HEK293T (cell line): Measurements from ENCODE around the gene CLTRN.
A peak's percentile ranks its signal among the peaks of the same experiment; 100 is the strongest.

Experiments
- CTCF ChIA-PET: fragments of 350-600 bp; formaldehyde crosslinking; extraction: SDS; loops from one replicate; lab custom pipeline; 2021; ENCODE audit warnings: antibody characterized with exemption, inconsistent platforms; lab: Yijun Ruan, JAX
- POLR2A ChIA-PET: fragments of 350-600 bp; formaldehyde crosslinking; extraction: SDS; loops from one replicate; lab custom pipeline; 2020; ENCODE audit warnings: antibody characterized with exemption, inconsistent platforms; lab: Yijun Ruan, JAX
- DNase-seq: peaks from one replicate; pipeline ENCODE4 v3.0.0; 2012; ENCODE audit warnings: mixed read lengths; ENCODE audit errors: extremely low spot score
- ARNT ChIP-seq: fragments of 450-650 bp; IDR thresholded peaks from 2 replicates; pipeline ENCODE4 v1.6.1; 2017; ENCODE audit warnings: mild to moderate bottlenecking
- BHLHE40 ChIP-seq: fragments of 450-650 bp; IDR thresholded peaks from 2 replicates; pipeline ENCODE4 v1.6.1; 2016; ENCODE audit warnings: mild to moderate bottlenecking, moderate library complexity, borderline replicate concordance
- CTBP1 ChIP-seq: fragments of 450-650 bp; IDR thresholded peaks from 2 replicates; pipeline ENCODE4 v1.6.1; 2016; ENCODE audit warnings: borderline replicate concordance
- ELF4 ChIP-seq: fragments of 450-650 bp; IDR thresholded peaks from 2 replicates; pipeline ENCODE4 v1.6.1; 2017; ENCODE audit warnings: antibody characterized with exemption
- FOXA1 ChIP-seq: fragments of 450-650 bp; IDR thresholded peaks from 2 replicates; pipeline ENCODE4 v1.6.1; 2016; ENCODE audit warnings: mild to moderate bottlenecking
- FOXK2 ChIP-seq: fragments of 450-650 bp; IDR thresholded peaks from 2 replicates; pipeline ENCODE4 v1.6.1; 2016; ENCODE audit warnings: mild to moderate bottlenecking
- FOXM1 ChIP-seq: fragments of 450-650 bp; IDR thresholded peaks from 2 replicates; pipeline ENCODE4 v1.6.1; 2017; ENCODE audit warnings: mild to moderate bottlenecking, borderline replicate concordance
- HDGF ChIP-seq: fragments of 450-650 bp; IDR thresholded peaks from 2 replicates; pipeline ENCODE4 v1.6.1; 2017; ENCODE audit warnings: antibody characterized with exemption, borderline replicate concordance
- L3MBTL2 ChIP-seq: fragments of 450-650 bp; conservative IDR thresholded peaks from 2 replicates; pipeline ENCODE4 v1.6.1; 2016; ENCODE audit warnings: mild to moderate bottlenecking
- LEF1 ChIP-seq: fragments of 450-650 bp; IDR thresholded peaks from 2 replicates; pipeline ENCODE4 v1.6.1; 2017; ENCODE audit warnings: mild to moderate bottlenecking, borderline replicate concordance
- NFRKB ChIP-seq: fragments of 450-650 bp; IDR thresholded peaks from 2 replicates; pipeline ENCODE4 v1.6.1; 2016; ENCODE audit warnings: mild to moderate bottlenecking, moderate library complexity
- SP1 ChIP-seq: fragments of 450-650 bp; IDR thresholded peaks from 2 replicates; pipeline ENCODE4 v1.6.1; 2017
- SUZ12 ChIP-seq: fragments of 450-650 bp; IDR thresholded peaks from 2 replicates; pipeline ENCODE4 v1.6.1; 2016; ENCODE audit warnings: mild to moderate bottlenecking
- TARDBP ChIP-seq: fragments of 450-650 bp; IDR thresholded peaks from 2 replicates; pipeline ENCODE4 v1.6.1; 2016
- ZNF384 ChIP-seq: fragments of 450-650 bp; IDR thresholded peaks from 2 replicates; pipeline ENCODE4 v1.6.1; 2016
- TF ChIP-seq, protein P1 (sequence below): fragments of 450-650 bp; IDR thresholded peaks from 2 replicates; pipeline ENCODE4 v1.6.1; 2016

CLTRN gene

DNA sequence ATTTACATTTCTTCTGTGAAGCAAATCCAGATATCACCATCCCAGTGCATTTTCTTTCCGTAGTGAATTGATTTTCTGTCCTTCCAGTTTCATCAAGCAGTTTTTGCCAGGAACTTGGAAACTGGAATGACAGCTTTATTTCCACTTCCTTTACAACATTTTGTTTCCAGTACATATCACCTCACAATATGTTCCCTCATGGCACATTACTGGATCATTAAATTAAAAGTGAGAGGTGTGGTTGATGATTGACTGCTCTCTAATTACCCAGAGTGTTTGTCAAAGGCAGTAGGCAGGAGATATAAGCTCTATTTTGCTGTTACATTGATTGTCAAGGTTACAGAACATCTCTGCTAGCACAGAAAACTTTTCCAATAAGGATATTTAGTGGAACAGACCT, 41.6 kb downstream of the CLTRN start:
- POLR2A ChIA-PET = no interaction called here
- no peak for DNase-seq
- no peak for TF ChIP-seq CTBP1
- CTCF ChIA-PET = no interaction called here

DNA sequence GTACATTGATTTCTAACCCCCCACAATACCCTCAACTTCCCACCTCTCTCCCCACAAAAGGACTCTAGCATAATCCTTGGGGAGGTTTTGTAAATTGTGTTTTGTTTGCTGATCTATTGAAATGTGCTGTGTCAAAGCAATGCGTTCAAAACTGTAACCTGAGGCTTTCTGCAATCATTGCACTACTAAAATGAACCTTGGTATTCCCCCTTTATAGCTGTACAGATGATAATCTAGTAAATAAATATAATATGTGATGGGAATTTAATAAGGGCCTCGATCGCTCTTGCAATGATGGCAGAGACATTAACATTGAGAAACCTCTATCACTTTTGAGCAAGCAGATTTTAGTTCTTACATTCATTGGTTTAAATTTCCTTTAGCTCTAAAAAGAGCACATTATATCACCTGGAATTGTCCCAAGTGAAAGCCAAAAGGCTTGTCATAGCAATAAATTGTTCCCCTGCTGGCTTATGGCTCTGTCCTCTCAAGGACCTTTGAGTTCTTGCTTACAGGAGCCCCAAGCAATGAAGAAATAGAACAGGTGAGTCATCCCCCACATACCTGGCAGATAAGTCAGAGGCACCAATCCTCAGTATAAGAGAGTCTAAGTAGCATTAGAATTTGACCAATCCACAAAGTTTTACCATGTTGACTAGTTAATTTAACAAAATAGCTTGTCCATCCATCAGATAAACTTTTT, 45.4 kb downstream of the CLTRN start:
- CTCF ChIA-PET = interaction anchor here (0.6 kb wide), 1 partner anchor 41 kb away, joined by 3 read pairs; no protein-coding TSS in a partner anchor
- no peak for TF ChIP-seq HDGF
- TF ChIP-seq CTBP1 = no peak
- no peak for TF ChIP-seq NFRKB
- TF ChIP-seq BHLHE40 = no peak
- no peak for TF ChIP-seq FOXK2
- TF ChIP-seq FOXM1 = no peak
- no peak for TF ChIP-seq ZNF384
- no peak for TF ChIP-seq LEF1
- TF ChIP-seq ELF4 = no peak
- TF ChIP-seq ARNT = no peak
- TF ChIP-seq FOXA1 = no peak
- TF ChIP-seq L3MBTL2 = no peak
- no peak for TF ChIP-seq TARDBP
- TF ChIP-seq SP1 = no peak
- POLR2A ChIA-PET = no interaction called here
- DNase-seq = no peak

DNA sequence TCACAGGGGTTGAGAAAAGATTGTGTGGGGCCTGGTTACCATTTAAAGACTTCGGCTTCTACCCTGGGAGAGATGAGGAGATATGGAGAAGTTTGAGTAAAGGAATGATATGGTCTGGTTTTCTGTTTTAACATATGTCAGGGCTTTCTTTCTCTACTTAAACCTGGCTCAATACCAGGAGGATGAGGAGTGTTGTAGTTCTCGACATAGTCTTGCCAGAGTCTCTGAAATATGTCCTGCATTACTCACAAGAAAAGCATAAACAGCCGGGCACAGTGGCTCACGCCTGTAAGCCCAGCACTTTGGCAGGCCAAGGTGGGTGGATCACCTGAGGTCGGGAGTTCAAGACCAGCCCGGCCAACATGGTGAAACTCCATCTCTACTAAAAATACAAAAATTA, 47.5 kb downstream of the CLTRN start:
- CTCF ChIA-PET = no interaction called here
- TF ChIP-seq FOXM1 (no peak), L3MBTL2 (no peak), NFRKB (no peak), ZNF384 (no peak), CTBP1 (no peak), BHLHE40 (no peak), HDGF (no peak), LEF1 (no peak), SP1 (no peak), ELF4 (no peak), FOXK2 (no peak), SUZ12 (no peak), ARNT (no peak), TARDBP (no peak), FOXA1 (no peak)
- TF ChIP-seq, protein P1, sequence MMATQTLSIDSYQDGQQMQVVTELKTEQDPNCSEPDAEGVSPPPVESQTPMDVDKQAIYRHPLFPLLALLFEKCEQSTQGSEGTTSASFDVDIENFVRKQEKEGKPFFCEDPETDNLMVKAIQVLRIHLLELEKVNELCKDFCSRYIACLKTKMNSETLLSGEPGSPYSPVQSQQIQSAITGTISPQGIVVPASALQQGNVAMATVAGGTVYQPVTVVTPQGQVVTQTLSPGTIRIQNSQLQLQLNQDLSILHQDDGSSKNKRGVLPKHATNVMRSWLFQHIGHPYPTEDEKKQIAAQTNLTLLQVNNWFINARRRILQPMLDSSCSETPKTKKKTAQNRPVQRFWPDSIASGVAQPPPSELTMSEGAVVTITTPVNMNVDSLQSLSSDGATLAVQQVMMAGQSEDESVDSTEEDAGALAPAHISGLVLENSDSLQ = no peak
- POLR2A ChIA-PET = no interaction called here
- DNase-seq = no peak

DNA sequence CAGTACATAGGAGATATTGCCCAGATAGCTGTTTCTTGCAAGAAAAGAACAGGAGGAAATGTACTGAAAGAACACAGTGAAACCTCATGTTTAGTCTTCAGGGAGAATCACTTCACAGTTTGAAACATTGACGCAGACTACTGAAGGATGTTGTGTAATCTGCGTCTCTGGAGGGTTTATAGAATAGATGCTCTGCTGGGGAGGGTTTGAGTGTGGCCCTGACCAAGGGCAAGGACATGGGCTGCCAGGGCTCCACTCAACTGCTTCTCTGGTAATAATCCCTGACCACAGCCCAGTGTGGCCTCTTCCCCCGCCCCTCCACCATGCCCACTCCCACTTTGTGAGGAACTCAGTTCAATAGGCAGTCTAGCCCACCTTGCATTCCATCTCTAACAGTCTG, 48.1 kb downstream of the CLTRN start:
- DNase-seq = no peak
- ChIA-PET POLR2A (no interaction called here), CTCF (interaction anchor here (0.7 kb wide), 1 partner anchor 11 kb away, joined by 3 read pairs; no protein-coding TSS in a partner anchor)
- TF ChIP-seq L3MBTL2 (no peak), NFRKB (no peak), ARNT (no peak)

DNA sequence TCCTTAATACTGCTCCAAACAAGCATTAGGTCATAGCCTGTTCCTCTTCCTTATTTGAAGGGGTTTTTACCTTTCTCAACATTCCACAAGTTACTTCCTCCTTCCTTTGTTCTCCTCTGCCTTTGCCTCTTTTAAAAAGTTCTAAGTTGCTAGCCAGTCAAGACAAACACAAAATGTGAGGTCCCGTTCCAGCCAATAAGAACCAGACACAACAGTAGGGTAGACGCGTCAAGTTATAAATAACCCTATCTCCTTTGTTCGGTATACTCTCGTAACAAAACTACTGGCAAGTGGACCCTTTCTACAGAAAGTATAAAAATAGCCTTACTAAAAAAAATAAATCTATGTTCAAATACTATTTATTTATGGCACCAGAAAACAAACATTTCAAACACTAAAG, 57.5 kb downstream of the CLTRN start:
- ChIA-PET CTCF (no interaction called here), POLR2A (no interaction called here)
- TF ChIP-seq SUZ12 (no peak), ELF4 (no peak), BHLHE40 (no peak), TARDBP (no peak), FOXK2 (no peak), L3MBTL2 (no peak), NFRKB (no peak), SP1 (no peak), ARNT (no peak), FOXA1 (no peak), HDGF (no peak), LEF1 (no peak), FOXM1 (no peak), ZNF384 (no peak), CTBP1 (no peak)
- TF ChIP-seq, protein P1 = no peak
- DNase-seq = no peak

DNA sequence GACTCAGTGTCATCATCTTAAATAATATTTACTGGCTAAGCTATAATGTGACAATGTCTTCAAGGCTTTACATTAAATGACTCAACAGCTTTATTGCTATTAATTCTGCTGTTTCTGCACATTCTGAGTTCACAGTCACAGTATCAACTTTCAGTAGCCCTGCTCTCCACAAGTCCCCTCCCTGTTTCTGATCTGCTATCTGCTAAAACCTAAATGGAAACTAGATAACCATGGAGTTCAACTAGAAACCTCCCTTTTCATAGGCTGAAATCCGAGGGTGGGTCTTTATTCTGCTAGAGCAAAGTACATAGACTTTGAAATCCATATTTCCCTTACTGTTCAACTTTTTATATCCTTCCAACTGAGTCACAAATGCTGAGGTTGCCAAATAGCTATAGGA, 58.5 kb downstream of the CLTRN start:
- ChIA-PET POLR2A (no interaction called here), CTCF (interaction anchor here (0.7 kb wide), 1 partner anchor 10 kb away, joined by 3 read pairs; no protein-coding TSS in a partner anchor)
- TF ChIP-seq, protein P1 = 0 out of 2 replicates have a peak, but pooled peaks have one; percentile 52
- TF ChIP-seq LEF1 (no peak), FOXA1 (no peak), FOXM1 (no peak), ELF4 (no peak), NFRKB (no peak), HDGF (no peak), SUZ12 (no peak)
- DNase-seq = peak; percentile 21
